NCI-H2107 (cell line): ENCODE results near the gene SPANXA1.
"Not testable (repeated sequence)": the region's sequence is repeated elsewhere in the genome, so short reads cannot be mapped to it uniquely, and the experiment has no call there.

Experiments used
- DNase-seq: peaks from one replicate; lab custom pipeline; 2025; lab: John Stamatoyannopoulos, UW

SPANXA1 gene, protein sequence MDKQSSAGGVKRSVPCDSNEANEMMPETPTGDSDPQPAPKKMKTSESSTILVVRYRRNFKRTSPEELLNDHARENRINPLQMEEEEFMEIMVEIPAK

DNA sequence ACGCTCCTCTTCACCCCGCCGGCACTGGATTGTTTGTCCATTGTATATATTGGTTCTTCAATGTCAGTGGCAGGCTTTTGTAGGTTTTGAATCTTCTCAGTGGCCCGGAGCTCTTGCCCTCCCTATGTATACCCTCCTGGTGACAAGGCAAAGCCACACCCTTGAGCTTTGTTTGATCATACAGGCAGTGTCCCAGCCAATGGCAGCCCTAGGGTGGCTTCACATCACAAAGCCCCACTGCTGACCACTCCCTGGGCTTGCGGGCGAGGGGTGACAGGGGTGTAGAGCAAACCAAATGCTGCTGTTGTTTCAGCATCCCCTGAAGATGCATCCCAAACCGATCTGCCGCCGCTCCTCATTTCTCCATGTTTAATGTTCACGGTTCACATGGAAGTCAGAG is at the start of gene SPANXA1:
Gene SPANXA1, minus strand, starts transcription at position 101 of the 400 bp plus-strand sequence. Its CDS starts 60 bp downstream, at position 41.
- not testable (repeated sequence) for DNase-seq

DNA sequence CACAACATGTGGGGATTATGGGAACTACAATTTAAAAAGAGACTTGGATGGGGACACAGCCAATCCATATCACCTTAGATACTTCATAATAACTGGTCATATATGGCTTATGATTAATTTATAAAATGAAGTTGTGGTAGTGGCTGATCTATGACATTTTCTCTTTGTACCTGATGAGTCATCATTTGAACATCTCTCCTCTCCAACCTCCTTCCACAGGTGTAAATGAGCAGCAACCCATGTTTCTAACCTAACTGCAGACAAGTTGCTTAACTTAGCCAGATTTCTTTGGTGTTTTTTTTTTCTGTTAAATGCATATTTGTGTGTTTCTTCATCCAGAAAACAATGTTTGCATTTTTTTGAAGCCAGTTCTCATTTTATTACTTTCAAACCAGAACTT is 47.6 kb upstream of the SPANXA1 start:
- no peak for DNase-seq

DNA sequence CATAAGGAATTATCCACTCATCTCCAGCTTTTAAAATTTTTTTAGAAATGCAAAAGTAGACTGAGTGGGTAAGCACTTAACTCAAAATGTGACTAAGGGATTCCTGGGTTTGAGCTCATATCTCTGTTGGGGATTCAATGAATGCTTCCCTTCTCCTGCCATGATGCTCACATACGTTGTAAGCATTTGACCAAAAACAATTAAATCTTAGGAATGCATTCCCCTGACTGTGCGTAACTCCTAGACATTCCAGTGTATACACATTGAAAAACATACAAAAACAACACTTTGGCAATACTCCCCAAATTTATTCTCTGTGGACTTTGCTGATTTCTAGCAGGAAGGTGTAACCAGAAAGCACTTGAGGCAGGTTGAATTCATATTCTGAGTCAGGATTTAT is 34.8 kb upstream of the SPANXA1 start:
- no peak for DNase-seq

DNA sequence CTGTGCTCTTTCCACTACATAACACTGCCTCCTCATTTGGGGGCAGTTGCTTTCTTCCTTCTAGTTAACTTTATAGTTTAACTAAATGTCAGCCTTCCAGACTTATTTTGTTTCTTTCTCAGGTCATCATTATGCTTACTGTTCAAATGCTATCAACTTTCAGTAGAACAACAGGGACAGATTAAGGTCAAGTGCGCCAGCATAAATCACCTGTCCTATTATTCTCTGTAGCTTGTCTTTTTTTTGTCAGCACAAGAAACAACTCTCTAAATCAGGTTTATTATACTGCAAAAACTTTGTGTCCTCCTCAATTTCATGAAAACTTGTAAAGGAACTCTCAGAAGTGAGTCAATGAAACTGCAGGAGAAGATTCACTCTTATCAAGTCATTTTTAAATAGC is 24.6 kb upstream of the SPANXA1 start:
- no peak for DNase-seq

DNA sequence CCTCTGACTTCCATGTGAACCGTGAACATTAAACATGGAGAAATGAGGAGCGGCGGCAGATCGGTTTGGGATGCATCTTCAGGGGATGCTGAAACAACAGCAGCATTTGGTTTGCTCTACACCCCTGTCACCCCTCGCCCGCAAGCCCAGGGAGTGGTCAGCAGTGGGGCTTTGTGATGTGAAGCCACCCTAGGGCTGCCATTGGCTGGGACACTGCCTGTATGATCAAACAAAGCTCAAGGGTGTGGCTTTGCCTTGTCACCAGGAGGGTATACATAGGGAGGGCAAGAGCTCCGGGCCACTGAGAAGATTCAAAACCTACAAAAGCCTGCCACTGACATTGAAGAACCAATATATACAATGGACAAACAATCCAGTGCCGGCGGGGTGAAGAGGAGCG is 4.9 kb upstream of the SPANXA1 start, which contains the start of gene SPANXA2:
Gene SPANXA2, plus strand, starts transcription at position 301 of the 400 bp plus-strand sequence. Its CDS starts 60 bp downstream, at position 361.
- DNase-seq = not testable (repeated sequence)

DNA sequence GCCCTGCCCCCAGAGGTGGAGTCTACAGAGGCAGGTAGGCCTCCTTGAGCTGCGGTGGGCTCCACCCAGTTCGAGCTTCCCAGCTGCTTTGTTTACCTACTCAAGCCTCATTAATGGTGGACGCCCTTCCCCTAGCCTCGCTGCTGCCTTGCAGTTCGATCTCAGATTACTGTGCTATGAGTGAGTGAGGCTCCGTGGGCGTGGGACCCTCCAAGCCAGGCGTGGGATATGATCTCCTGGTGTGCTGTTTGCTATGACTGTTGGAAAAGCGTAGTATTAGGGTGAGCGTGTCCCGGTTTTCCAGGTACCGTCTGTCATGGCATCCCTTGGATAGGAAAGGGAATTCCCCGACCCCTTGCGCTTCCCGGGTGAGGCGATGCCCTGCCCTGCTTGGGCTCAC is 42.0 kb downstream of the SPANXA1 start:
- not testable (repeated sequence) for DNase-seq
